ENCODE measurements around the gene VMP1.
A peak's percentile ranks its signal among the peaks of the same experiment; 100 is the strongest.
"Not testable (repeated sequence)": the region's sequence is repeated elsewhere in the genome, so short reads cannot be mapped to it uniquely, and the experiment has no call there.

Gene VMP1

GRCh38 chr17:59779521-59779920 lies 72.1 kb downstream of the VMP1 start:
- no peak for DNase-seq (ENCODE audit: low read depth, low spot score)

- not testable (repeated sequence) for DNase-seq (ENCODE audit: low read depth, low spot score)
These were observed 73.1 kb downstream of the VMP1 start for GRCh38 chr17:59780548-59780947.

GRCh38 chr17:59783221-59784047 lies 76.0 kb downstream of the VMP1 start:
- DNase-seq (ENCODE audit: low read depth, low spot score) = no peak

- DNase-seq (ENCODE audit: low read depth, low spot score) = no peak
These were observed 77.8 kb downstream of the VMP1 start for GRCh38 chr17:59785091-59785799.

GRCh38 chr17:59786213-59786535 lies 78.7 kb downstream of the VMP1 start:
- no peak for DNase-seq (ENCODE audit: low read depth, low spot score)

- DNase-seq (ENCODE audit: low read depth, low spot score) = peak; percentile 89
These were observed 79.3 kb downstream of the VMP1 start for GRCh38 chr17:59786536-59787319.

- not testable (repeated sequence) for DNase-seq (ENCODE audit: low read depth, low spot score)
These were observed 82.4 kb downstream of the VMP1 start for GRCh38 chr17:59789849-59790248.

GRCh38 chr17:59790418-59790817 lies 83.0 kb downstream of the VMP1 start:
- not testable (repeated sequence) for DNase-seq (ENCODE audit: low read depth, low spot score)

GRCh38 chr17:59790910-59791309 lies 83.5 kb downstream of the VMP1 start:
- DNase-seq (ENCODE audit: low read depth, low spot score) = no peak

GRCh38 chr17:59791603-59792457 lies 84.4 kb downstream of the VMP1 start:
- no peak for DNase-seq (ENCODE audit: low read depth, low spot score)

- DNase-seq (ENCODE audit: low read depth, low spot score) = not testable (repeated sequence)
These were observed 85.0 kb downstream of the VMP1 start for GRCh38 chr17:59792458-59792823.

- no peak for DNase-seq (ENCODE audit: low read depth, low spot score)
These were observed 85.8 kb downstream of the VMP1 start for GRCh38 chr17:59793205-59793604.

- no peak for DNase-seq (ENCODE audit: low read depth, low spot score)
These were observed 88.7 kb downstream of the VMP1 start for GRCh38 chr17:59796138-59796537.

- DNase-seq (ENCODE audit: low read depth, low spot score) = no peak
These were observed 89.3 kb downstream of the VMP1 start for GRCh38 chr17:59796785-59797205.

GRCh38 chr17:59798111-59798510 lies 90.7 kb downstream of the VMP1 start:
- no peak for DNase-seq (ENCODE audit: low read depth, low spot score)

GRCh38 chr17:59800530-59800942 lies 93.1 kb downstream of the VMP1 start:
- DNase-seq (ENCODE audit: low read depth, low spot score) = no peak

GRCh38 chr17:59802160-59802559 lies 94.7 kb downstream of the VMP1 start:
- DNase-seq (ENCODE audit: low read depth, low spot score) = no peak

- DNase-seq (ENCODE audit: low read depth, low spot score) = no peak
These were observed 97.5 kb downstream of the VMP1 start for GRCh38 chr17:59804901-59805465.

- DNase-seq (ENCODE audit: low read depth, low spot score) = not testable (repeated sequence)
These were observed 98.9 kb downstream of the VMP1 start for GRCh38 chr17:59806322-59806721.

GRCh38 chr17:59807892-59808509 lies 100.5 kb downstream of the VMP1 start:
- no peak for DNase-seq (ENCODE audit: low read depth, low spot score)

- no peak for DNase-seq (ENCODE audit: low read depth, low spot score)
These were observed 103.4 kb downstream of the VMP1 start for GRCh38 chr17:59810894-59811153.

All from ELF-1 (cell line).